AG08395 (cell line): ENCODE results near the gene GJB6.

Source experiments
- DNase-seq: peaks from one replicate; pipeline ENCODE4 v3.0.0; 2012; ENCODE audit warnings: mixed read lengths, low spot score

Gene GJB6

DNA sequence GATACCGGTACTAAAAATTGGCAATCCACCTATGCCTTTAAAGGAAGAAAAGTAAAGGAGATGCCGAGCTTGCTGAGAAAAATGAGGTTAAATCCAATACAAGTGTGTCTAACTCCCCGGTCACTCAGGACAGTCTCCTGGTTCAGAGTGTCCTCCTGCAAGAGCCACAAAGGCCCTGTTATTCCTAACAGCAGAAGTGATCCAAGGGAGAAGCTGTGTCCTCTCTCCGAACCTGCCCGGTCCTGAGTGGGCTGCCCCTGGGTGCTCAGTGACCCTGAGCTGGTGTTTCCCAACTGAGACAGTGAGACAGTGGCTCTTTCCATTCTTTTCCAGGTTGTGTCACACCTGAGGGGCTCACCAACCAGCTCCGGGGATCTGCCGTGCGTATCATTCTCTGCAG, 4.8 kb downstream of the GJB6 start:
- no peak for DNase-seq

- no peak for DNase-seq
Observed at GRCh38 chr13:20222553-20222952, 9.6 kb downstream of the GJB6 start.

DNA sequence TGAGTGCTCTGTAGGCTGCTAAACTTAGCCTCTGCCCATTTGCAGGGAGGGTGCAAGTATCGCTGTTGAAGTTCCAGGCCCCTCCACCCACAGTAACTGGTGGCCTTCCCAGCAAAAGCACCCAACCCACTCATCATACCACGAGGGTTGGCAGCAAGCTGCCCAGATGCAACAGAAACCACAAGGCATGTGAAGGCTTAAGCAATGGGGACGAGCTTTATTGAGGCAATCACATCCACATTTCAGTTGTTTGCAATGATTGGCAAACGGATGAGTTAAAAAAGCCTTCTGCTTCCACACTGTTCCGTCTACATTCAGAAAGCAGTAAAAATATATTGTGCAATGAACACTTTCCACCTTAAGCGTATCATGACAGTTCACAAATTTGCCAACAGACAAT, 10.3 kb downstream of the GJB6 start:
- DNase-seq: peak; percentile 35

- DNase-seq: no peak
Observed at GRCh38 chr13:20219577-20219976, 12.5 kb downstream of the GJB6 start.

GRCh38 chr13:20217168-20217567, 15.0 kb downstream of the GJB6 start:
- DNase-seq: no peak

GRCh38 chr13:20209948-20210347, 22.2 kb downstream of the GJB6 start:
- no peak for DNase-seq

- no peak for DNase-seq
Observed at GRCh38 chr13:20206698-20207235, 25.4 kb downstream of the GJB6 start.

- no peak for DNase-seq
Observed at GRCh38 chr13:20206065-20206697, 25.9 kb downstream of the GJB6 start.

- no peak for DNase-seq
Observed at GRCh38 chr13:20198781-20199180, 33.3 kb downstream of the GJB6 start.

GRCh38 chr13:20197361-20197834, 34.7 kb downstream of the GJB6 start:
- peak; percentile 62 for DNase-seq

DNA sequence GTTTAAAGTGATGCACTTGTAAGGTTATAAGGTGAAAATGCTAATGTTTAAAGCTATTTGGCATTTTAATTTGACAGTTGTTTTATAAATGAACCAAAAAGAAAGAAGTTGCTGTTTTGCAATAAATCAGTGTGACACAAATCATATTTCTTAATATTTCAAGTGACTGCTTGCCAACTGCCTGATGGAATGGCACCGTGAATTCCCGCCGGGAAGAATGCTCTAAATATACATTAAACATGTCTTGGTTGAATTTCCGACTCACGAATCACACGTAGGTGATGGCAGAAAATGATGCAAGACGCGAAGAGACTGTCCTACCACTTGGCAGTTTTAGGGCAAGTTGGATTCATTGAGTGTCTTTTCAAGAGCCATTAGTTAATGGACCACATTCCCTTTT, 36.3 kb downstream of the GJB6 start:
- no peak for DNase-seq

- DNase-seq: no peak
Observed at GRCh38 chr13:20193907-20194631, 38.0 kb downstream of the GJB6 start.

- DNase-seq: no peak
Observed at GRCh38 chr13:20193162-20193906, 38.8 kb downstream of the GJB6 start.

DNA sequence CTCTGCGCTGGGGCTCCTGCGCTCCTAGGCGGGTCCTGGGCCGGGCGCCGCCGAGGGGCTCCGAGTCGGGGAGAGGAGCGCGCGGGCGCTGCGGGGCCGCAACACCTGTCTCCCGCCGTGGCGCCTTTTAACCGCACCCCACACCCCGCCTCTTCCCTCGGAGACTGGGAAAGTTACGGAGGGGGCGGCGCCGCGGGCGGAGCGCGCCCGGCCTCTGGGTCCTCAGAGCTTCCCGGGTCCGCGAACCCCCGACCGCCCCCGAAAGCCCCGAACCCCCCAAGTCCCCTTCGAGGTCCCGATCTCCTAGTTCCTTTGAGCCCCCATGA, 39.3 kb downstream of the GJB6 start, which contains the start of gene GJB2:
TSS of gene GJB2 (minus strand) at position 103 of the 326 bp plus-strand sequence. CDS start 3,357 bp downstream, outside the sequence.
- DNase-seq: no peak

DNA sequence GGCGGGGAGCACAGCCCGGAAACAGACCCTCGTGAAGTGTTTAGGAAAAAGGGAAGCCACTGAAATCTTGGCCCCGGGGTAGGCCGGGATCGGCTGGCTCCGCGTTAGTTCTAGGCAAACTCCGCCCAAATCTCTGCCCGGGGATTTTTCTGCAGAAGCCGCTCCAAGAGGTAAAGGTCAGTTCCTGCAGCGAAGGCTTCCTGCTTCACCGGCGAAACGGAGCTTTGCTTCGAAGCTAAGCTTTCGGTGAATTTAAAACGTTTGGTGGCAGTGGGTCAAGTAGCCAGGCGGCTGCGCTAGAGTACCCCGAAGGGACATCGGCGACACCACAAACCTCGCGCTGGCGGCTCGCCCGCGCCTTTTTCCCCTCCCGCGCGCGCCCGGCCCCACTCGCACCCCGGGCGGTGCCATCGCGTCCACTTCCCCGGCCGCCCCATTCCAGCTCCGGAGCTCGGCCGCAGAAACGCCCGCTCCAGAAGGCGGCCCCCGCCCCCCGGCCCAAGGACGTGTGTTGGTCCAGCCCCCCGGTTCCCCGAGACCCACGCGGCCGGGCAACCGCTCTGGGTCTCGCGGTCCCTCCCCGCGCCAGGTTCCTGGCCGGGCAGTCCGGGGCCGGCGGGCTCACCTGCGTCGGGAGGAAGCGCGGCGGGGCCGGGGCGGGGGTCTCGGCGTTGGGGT, 39.8 kb downstream of the GJB6 start:
- no peak for DNase-seq

DNA sequence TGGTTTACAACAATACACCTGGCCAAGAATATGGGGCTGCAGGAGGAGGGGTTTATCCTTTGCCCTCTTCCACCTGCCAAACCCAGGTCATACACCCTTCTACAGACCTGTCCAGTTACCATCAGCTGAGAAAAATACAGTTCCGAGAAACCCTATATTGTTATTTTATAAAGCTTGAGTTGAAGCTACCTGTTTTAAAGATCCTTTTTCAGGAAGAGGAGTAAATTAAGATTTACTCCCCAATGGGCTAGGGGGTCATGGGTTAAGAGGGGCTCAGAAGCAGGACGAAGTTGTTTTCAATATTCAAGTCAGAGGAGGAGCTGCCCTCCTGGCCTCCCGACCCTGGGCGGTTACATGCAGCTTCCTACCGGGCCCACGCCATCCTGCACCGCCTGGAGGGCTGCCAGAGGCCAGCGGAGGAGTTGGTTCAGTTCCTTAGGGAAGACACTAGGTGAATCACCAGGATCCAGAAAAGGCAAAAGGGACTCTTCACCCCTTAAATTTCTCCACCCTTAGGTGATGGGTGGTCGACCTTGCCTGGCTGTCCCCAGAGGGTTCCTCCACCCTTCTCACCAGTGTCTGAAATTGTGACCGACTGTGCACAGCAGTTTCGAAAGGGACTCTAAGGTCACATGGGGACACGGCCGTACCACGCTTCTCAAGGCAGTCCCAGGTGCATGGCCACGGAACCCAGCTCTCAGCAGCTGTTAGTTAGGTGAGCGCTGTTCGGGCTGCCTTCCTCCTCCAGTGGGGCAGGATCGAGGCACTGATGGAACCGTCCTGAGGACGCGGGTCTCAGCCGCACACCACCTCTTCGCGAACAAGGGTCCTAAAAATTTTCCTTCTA, 40.6 kb downstream of the GJB6 start:
- no peak for DNase-seq

GRCh38 chr13:20190481-20191310, 41.4 kb downstream of the GJB6 start:
- DNase-seq: peak; percentile 79

DNA sequence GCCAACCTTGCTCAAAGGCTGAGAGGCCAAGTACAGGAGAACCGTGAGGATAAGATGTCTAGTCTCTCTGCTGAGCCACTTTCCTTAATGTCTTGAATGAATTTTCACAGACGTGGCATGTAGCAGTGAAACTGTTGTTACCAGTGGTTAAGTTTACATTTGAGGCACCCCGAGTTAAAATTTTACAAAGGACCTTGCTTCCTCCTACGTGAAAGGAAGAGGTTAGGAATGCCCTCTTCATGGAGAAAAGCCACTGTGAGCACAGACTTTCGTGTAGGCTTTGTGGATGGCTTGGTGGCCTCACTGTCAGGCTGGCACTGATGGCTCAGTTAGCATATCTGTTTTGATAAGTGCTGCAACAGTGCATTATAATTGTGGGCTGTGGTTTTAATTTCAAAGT, 42.0 kb downstream of the GJB6 start:
- no peak for DNase-seq

GRCh38 chr13:20188667-20189553, 43.2 kb downstream of the GJB6 start:
- DNase-seq: no peak
